Neural crest cell (in vitro differentiated cells): ENCODE data around the gene ODAD3. TPM values are rescaled to one million over a fixed set of nuclear protein-coding genes. Genes with fewer than 3 reads are reported as not detected.
A peak's percentile ranks its signal among the peaks of the same experiment; 100 is the strongest.

Experiments
- DNase-seq: peaks from one replicate; pipeline ENCODE4 v3.0.0; 2021; ENCODE audit warnings: low read depth, mixed read lengths, low spot score
- H3K27ac Mint-ChIP-seq: one replicate; pipeline ENCODE4 v1.8.0; 2021; ENCODE audit warnings: mild to moderate bottlenecking, mixed read lengths; ENCODE audit not compliant: unreplicated experiment
- H3K27me3 Mint-ChIP-seq: 2 replicates; pipeline ENCODE4 v1.8.0; 2021; ENCODE audit warnings: low read depth, mild to moderate bottlenecking, mixed read lengths
- H3K36me3 Mint-ChIP-seq: 2 replicates; pipeline ENCODE4 v1.8.0; 2021; ENCODE audit warnings: low read depth, mild to moderate bottlenecking, mixed read lengths
- H3K4me1 Mint-ChIP-seq: 2 replicates; pipeline ENCODE4 v1.8.0; 2021; ENCODE audit warnings: mixed read lengths
- H3K4me3 Mint-ChIP-seq: one replicate; pipeline ENCODE4 v1.8.0; 2021; ENCODE audit warnings: mild to moderate bottlenecking, mixed read lengths
- H3K9me3 Mint-ChIP-seq: 2 replicates; pipeline ENCODE4 v1.8.0; 2021; ENCODE audit warnings: mixed read lengths
- total RNA-seq: library from RNA; stranded (reverse); gene quantifications from 2 replicates; pipeline ENCODE4 v1.2.1, GENCODE V29; 2021
- TF ChIP-seq, protein P1 (sequence below): fragments of 200-600 bp; sonication (generic); conservative IDR thresholded peaks from 2 replicates; pipeline ENCODE4 v1.5.0; 2021; ENCODE audit warnings: antibody characterized with exemption, mild to moderate bottlenecking

The ODAD3 gene
- total RNA-seq, 1 donor from 2014 or later = 2.2 TPM

DNA sequence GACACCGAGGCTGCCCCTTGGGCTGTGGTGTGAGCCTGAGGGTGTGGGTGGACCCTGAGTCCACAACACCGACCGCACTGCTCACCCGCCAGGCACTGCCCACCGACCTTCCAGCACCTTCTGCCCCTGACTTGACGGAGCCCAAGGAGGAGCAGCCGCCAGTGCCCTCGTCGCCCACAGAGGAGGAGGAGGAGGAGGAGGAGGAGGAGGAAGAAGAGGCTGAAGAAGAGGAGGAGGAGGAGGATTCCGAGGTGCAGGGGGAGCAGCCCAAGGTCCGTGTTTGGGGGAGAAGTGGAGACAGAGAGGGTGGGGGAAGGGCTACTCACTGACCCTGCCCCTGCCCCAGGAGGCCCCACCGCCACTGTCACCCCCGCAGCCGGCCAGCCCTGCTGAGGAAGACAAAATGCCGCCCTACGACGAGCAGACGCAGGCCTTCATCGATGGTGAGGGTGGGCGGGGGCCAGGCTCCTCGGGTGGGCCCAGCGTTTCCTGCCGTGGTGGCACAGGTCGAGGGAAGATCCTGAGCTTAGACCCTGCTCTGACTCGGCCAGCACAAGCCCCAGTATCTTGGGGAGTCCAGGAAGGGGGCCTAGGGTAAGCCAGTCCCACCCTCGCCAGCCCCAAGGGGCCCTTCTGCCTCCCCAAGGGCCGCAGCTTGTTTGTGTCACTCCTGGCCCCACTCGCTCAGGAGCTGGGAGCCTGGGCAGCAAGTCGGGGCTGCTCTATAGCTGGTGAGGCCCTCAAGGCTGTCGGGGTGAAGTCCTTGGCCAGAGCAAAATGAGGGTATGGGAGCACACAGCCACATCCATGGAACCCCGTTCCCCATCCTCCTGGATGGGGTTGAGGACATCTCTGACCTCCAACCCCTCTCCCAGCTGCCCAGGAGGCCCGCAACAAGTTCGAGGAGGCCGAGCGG, 12.7 kb upstream of the ODAD3 start:
- H3K36me3 Mint-ChIP-seq = no peaks in the 10 kb centered on the region
- TF ChIP-seq, protein P1, sequence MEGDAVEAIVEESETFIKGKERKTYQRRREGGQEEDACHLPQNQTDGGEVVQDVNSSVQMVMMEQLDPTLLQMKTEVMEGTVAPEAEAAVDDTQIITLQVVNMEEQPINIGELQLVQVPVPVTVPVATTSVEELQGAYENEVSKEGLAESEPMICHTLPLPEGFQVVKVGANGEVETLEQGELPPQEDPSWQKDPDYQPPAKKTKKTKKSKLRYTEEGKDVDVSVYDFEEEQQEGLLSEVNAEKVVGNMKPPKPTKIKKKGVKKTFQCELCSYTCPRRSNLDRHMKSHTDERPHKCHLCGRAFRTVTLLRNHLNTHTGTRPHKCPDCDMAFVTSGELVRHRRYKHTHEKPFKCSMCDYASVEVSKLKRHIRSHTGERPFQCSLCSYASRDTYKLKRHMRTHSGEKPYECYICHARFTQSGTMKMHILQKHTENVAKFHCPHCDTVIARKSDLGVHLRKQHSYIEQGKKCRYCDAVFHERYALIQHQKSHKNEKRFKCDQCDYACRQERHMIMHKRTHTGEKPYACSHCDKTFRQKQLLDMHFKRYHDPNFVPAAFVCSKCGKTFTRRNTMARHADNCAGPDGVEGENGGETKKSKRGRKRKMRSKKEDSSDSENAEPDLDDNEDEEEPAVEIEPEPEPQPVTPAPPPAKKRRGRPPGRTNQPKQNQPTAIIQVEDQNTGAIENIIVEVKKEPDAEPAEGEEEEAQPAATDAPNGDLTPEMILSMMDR = no peak

GRCh38 chr19:11446652-11447301, 11.9 kb upstream of the ODAD3 start:
- Mint-ChIP-seq H3K4me1 (no peaks in the 10 kb centered on the region), H3K9me3 (no peaks in the 10 kb centered on the region), H3K27me3 (no peaks in the 10 kb centered on the region), H3K36me3 (peaks cover 1% of the 10 kb centered on the region), H3K4me3 (no peak overlapping the region), H3K27ac (no peak overlapping the region)
- peak; percentile 73 for DNase-seq
- TF ChIP-seq, protein P1 = peak; percentile 76

More for the DNA sequence above, 12.7 kb upstream of the ODAD3 start:
- Mint-ChIP-seq H3K4me3 (no peak overlapping the region), H3K27me3 (no peaks in the 10 kb centered on the region), H3K27ac (no peak overlapping the region), H3K9me3 (no peaks in the 10 kb centered on the region), H3K4me1 (peaks cover 8% of the 10 kb centered on the region)
- DNase-seq = no peak

- no peaks in the 10 kb centered on the region for H3K9me3 Mint-ChIP-seq
- DNase-seq = no peak
- no peak overlapping the region for H3K4me3 Mint-ChIP-seq
- TF ChIP-seq, protein P1 = no peak
- H3K27me3 Mint-ChIP-seq = no peaks in the 10 kb centered on the region
- no peaks in the 10 kb centered on the region for H3K4me1 Mint-ChIP-seq
- H3K27ac Mint-ChIP-seq = no peak overlapping the region
- peaks cover 2% of the 10 kb centered on the region for H3K36me3 Mint-ChIP-seq
Observed at GRCh38 chr19:11446271-11446651, 11.3 kb upstream of the ODAD3 start.

GRCh38 chr19:11445141-11445540, 10.2 kb upstream of the ODAD3 start:
- Mint-ChIP-seq H3K27ac (no peak overlapping the region), H3K9me3 (no peaks in the 10 kb centered on the region), H3K4me1 (no peaks in the 10 kb centered on the region), H3K4me3 (no peak overlapping the region), H3K36me3 (peaks cover 7% of the 10 kb centered on the region), H3K27me3 (no peaks in the 10 kb centered on the region)
- no peak for DNase-seq
- TF ChIP-seq, protein P1 = no peak

- Mint-ChIP-seq H3K4me1 (no peaks in the 10 kb centered on the region), H3K27me3 (no peaks in the 10 kb centered on the region), H3K27ac (no peak overlapping the region), H3K9me3 (no peaks in the 10 kb centered on the region), H3K36me3 (peaks cover 7% of the 10 kb centered on the region), H3K4me3 (peak overlapping the region; percentile 34)
- TF ChIP-seq, protein P1 = no peak
- DNase-seq = no peak
Observed at GRCh38 chr19:11444059-11444458, 9.1 kb upstream of the ODAD3 start.
